A549 (cell line): ENCODE measurements around the gene OGFOD2.

Experiments used
- BHLHE40 ChIP-seq: IDR thresholded peaks from 2 replicates; pipeline ENCODE4 v1.6.1; 2012; ENCODE audit warnings: low read depth, low read length, inconsistent platforms
- CEBPB ChIP-seq, 2 experiments: fragments of >200 bp in 1 of 2; sonication (Bioruptor Twin) in 1 of 2; formaldehyde crosslinking in 1 of 2; IDR thresholded peaks; 2 replicates each; pipeline ENCODE4 v1.6.1; 2012 to 2016
- HMGXB4 ChIP-seq: fragments of 250-450 bp; sonication (Bioruptor Pico); IDR thresholded peaks from 2 replicates; pipeline ENCODE4 v1.5.0; 2021; ENCODE audit warnings: mild to moderate bottlenecking, moderate library complexity, borderline replicate concordance
- HOXA7 ChIP-seq: fragments of 250-450 bp; sonication (Bioruptor Pico); IDR thresholded peaks from 2 replicates; pipeline ENCODE4 v1.5.0; 2020; ENCODE audit warnings: mild to moderate bottlenecking, moderate library complexity
- KDM1A ChIP-seq: fragments of 200-600 bp; sonication (generic); IDR thresholded peaks from 2 replicates; pipeline ENCODE4 v1.6.1; 2016; ENCODE audit warnings: low read depth, mild to moderate bottlenecking
- MAX ChIP-seq: IDR thresholded peaks from 2 replicates; pipeline ENCODE4 v1.6.1; 2012
- POLR2A ChIP-seq: IDR thresholded peaks from 2 replicates; pipeline ENCODE4 v1.6.1; 2012; ENCODE audit warnings: mild to moderate bottlenecking, low read length
- POLR2AphosphoS2 ChIP-seq: conservative IDR thresholded peaks from 2 replicates; pipeline ENCODE4 v1.6.1; 2012; ENCODE audit warnings: low read length, improper control_type of control experiment, inconsistent platforms
- REST ChIP-seq: fragments of 200-600 bp; sonication (generic); IDR thresholded peaks from 2 replicates; pipeline ENCODE4 v1.6.1; 2016; ENCODE audit warnings: antibody characterized with exemption, mild to moderate bottlenecking, moderate library complexity
- RNF2 ChIP-seq: fragments of 200-600 bp; sonication (generic); IDR thresholded peaks from 2 replicates; pipeline ENCODE4 v1.6.1; 2016; ENCODE audit warnings: low read depth, mild to moderate bottlenecking, antibody characterized with exemption, moderate library complexity, borderline replicate concordance
- SREBF2 ChIP-seq: fragments of 450-650 bp; IDR thresholded peaks from 2 replicates; pipeline ENCODE4 v1.6.1; 2014; ENCODE audit warnings: mild to moderate bottlenecking, moderate library complexity
- TF ChIP-seq, protein P1 (sequence below): fragments of >200 bp; sonication (Bioruptor Twin); formaldehyde crosslinking; IDR thresholded peaks from 3 replicates; pipeline ENCODE4 v1.5.1; 2016
- TF ChIP-seq, protein P2 (sequence below): IDR thresholded peaks from 2 replicates; pipeline ENCODE4 v1.6.1; 2012

- TF ChIP-seq, protein P1, sequence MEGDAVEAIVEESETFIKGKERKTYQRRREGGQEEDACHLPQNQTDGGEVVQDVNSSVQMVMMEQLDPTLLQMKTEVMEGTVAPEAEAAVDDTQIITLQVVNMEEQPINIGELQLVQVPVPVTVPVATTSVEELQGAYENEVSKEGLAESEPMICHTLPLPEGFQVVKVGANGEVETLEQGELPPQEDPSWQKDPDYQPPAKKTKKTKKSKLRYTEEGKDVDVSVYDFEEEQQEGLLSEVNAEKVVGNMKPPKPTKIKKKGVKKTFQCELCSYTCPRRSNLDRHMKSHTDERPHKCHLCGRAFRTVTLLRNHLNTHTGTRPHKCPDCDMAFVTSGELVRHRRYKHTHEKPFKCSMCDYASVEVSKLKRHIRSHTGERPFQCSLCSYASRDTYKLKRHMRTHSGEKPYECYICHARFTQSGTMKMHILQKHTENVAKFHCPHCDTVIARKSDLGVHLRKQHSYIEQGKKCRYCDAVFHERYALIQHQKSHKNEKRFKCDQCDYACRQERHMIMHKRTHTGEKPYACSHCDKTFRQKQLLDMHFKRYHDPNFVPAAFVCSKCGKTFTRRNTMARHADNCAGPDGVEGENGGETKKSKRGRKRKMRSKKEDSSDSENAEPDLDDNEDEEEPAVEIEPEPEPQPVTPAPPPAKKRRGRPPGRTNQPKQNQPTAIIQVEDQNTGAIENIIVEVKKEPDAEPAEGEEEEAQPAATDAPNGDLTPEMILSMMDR, result no peak
- TF ChIP-seq POLR2A (no peak), CEBPB (IDR thresholded peaks at IDR 0.05) (no peak), BHLHE40 (no peak), MAX (no peak), HMGXB4 (CRISPR knock-in tag) (no peak), HOXA7 (no peak), RNF2 (no peak), REST (no peak), SREBF2 (no peak), POLR2AphosphoS2 (no peak), KDM1A (no peak)
- TF ChIP-seq, protein P2, sequence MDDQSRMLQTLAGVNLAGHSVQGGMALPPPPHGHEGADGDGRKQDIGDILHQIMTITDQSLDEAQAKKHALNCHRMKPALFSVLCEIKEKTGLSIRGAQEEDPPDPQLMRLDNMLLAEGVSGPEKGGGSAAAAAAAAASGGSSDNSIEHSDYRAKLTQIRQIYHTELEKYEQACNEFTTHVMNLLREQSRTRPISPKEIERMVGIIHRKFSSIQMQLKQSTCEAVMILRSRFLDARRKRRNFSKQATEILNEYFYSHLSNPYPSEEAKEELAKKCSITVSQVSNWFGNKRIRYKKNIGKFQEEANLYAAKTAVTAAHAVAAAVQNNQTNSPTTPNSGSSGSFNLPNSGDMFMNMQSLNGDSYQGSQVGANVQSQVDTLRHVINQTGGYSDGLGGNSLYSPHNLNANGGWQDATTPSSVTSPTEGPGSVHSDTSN, result no peak
These were observed 10.6 kb downstream of the OGFOD2 start for GRCh38 chr12:122985338-122986257.
